Left ventricle myocardium inferior (tissue), 1 donor: ENCODE data around the gene HEATR5A. TPM values are rescaled to one million over a fixed set of nuclear protein-coding genes. Genes with fewer than 3 reads are reported as not detected.
"Not testable (repeated sequence)": the region's sequence is repeated elsewhere in the genome, so short reads cannot be mapped to it uniquely, and the experiment has no call there.

Experiments used
- DNase-seq: peaks from one replicate; pipeline ENCODE4 v3.0.0-alpha.2; 2020
- H3K27ac ChIP-seq: fragments of 200-600 bp; replicated peaks from 2 replicates; pipeline ENCODE4 v1.8.0; 2021
- H3K27me3 ChIP-seq: fragments of 200-600 bp; 2 replicates; pipeline ENCODE4 v1.8.0; 2021; ENCODE audit warnings: low read depth
- H3K36me3 ChIP-seq: fragments of 200-600 bp; 2 replicates; pipeline ENCODE4 v1.8.0; 2021
- H3K4me1 ChIP-seq: fragments of 200-600 bp; 2 replicates; pipeline ENCODE4 v1.8.0; 2021
- H3K4me3 ChIP-seq: fragments of 200-600 bp; 2 replicates; pipeline ENCODE4 v1.8.0; 2021; ENCODE audit warnings: mild to moderate bottlenecking, moderate library complexity
- H3K9me3 ChIP-seq: fragments of 200-600 bp; replicated peaks from 2 replicates; pipeline ENCODE4 v1.8.0; 2021
- intact Hi-C: fragments of 100-400 bp; cut with micrococcal nuclease; formaldehyde crosslinking; loops from one replicate; pipeline ENCODE4 v1.11.0; 2022
- long read RNA-seq: library from polyadenylated mRNA; unstranded; transcript quantifications from one replicate; pipeline ENCODE4 v2.0.0, GENCODE V29; 2021
- total RNA-seq: library from RNA; stranded (reverse); fragmentation: NEBNext Ultra II Directional; extraction: Animal tissue kit (Norgen Biotek cat#: 25700); gene quantifications from one replicate; pipeline ENCODE4 v1.2.1, GENCODE V29; 2021
- TF ChIP-seq, protein P1 (sequence below): fragments of 200-600 bp; IDR thresholded peaks from 2 replicates; pipeline ENCODE4 v1.8.0; 2021; ENCODE audit warnings: antibody characterized with exemption, mild to moderate bottlenecking, borderline replicate concordance
- donor health status: DM: no; HTN: yes; CAD: no; lungs with severe emphysema.

Gene HEATR5A
- total RNA-seq = 51.8 TPM
- long read RNA-seq, full-length matches to known transcripts = 3 of 33 reads
- long read RNA-seq, partial matches to known transcripts = 26 of 33 reads
- long read RNA-seq, other reads (novel, unspliced or antisense) = 4 of 33 reads

DNA sequence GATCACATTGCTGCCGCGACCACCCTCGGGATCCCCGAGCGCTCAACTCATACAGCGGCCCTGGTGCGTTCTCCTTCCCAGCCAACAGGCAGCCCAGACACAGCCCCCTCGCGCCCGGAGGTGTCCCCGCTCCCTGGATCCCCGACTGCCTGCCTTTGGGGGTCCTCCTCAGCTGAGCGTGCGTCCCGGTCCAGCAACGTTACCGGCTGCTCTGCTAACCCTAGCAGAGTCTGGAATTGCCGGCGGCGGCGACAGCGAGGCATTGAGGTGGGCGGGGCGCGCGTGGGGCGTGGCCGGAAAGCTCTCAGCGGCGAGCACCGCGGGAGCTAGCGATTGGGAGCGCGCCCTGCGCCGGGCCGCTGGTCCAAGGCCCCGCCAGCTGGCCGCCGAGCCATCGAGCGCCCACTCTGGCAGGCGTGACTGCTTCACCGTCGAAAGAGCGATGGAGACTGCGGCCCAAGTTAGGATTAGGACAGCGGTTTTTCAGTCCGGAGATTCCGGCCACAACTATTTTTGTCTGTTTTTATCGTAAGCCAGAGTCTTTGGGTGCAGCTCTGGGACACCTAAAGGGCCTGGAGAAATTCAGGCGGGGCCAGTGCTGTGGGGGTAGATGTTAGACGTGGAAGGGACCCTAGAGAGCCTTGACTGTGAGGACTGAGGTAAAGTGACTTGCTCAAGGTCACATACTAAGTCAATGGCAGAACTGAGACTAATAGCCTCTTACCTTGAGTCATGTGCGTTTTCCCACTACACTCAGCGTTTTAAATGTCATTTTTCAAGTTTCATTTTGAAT, at the start of gene HEATR5A:
Gene HEATR5A (minus strand): TSS at position 232 of the 793 bp plus-strand sequence. CDS start 17,575 bp downstream, outside the sequence.
- peak; percentile 97 for DNase-seq
- H3K36me3 ChIP-seq = no peaks in the 10 kb centered on the region
- no peaks in the 10 kb centered on the region for H3K9me3 ChIP-seq
- no peaks in the 10 kb centered on the region for H3K27me3 ChIP-seq
- H3K27ac ChIP-seq = peak within 1 kb of the TSS; percentile 95
- intact Hi-C loops = no loop called here
- peaks cover 39% of the 10 kb centered on the region for H3K4me1 ChIP-seq
- TF ChIP-seq, protein P1, sequence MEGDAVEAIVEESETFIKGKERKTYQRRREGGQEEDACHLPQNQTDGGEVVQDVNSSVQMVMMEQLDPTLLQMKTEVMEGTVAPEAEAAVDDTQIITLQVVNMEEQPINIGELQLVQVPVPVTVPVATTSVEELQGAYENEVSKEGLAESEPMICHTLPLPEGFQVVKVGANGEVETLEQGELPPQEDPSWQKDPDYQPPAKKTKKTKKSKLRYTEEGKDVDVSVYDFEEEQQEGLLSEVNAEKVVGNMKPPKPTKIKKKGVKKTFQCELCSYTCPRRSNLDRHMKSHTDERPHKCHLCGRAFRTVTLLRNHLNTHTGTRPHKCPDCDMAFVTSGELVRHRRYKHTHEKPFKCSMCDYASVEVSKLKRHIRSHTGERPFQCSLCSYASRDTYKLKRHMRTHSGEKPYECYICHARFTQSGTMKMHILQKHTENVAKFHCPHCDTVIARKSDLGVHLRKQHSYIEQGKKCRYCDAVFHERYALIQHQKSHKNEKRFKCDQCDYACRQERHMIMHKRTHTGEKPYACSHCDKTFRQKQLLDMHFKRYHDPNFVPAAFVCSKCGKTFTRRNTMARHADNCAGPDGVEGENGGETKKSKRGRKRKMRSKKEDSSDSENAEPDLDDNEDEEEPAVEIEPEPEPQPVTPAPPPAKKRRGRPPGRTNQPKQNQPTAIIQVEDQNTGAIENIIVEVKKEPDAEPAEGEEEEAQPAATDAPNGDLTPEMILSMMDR = peak; percentile 34
- peak within 1 kb of the TSS; percentile 97 for H3K4me3 ChIP-seq

DNA sequence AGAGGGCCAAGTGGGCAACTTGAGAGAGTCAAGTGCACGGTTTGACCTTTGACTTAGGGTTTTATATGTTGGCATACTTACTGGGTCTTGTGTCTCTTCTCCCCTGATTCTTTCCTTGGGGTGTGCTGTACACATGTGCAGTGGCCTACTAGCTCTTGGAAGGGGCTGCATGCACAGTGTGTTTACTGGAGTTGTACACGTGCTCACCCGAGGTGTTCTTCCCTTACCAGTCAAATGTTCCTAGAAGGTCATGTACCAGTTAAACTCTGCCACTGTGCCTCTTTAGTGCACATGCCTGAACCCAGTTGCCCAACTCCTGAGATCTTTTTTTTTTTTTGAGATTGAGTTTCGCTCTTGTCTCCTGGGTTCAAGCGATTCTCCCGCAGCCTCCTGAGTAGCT, 46.2 kb upstream of the HEATR5A start:
- no peak for DNase-seq
- TF ChIP-seq, protein P1 = no peak
- no peaks in the 10 kb centered on the region for H3K9me3 ChIP-seq
- no peak overlapping the region for H3K27ac ChIP-seq
- no peaks in the 10 kb centered on the region for H3K4me1 ChIP-seq
- H3K4me3 ChIP-seq = no peak overlapping the region
- H3K27me3 ChIP-seq = no peaks in the 10 kb centered on the region
- no peaks in the 10 kb centered on the region for H3K36me3 ChIP-seq
- intact Hi-C loops = no loop called here

DNA sequence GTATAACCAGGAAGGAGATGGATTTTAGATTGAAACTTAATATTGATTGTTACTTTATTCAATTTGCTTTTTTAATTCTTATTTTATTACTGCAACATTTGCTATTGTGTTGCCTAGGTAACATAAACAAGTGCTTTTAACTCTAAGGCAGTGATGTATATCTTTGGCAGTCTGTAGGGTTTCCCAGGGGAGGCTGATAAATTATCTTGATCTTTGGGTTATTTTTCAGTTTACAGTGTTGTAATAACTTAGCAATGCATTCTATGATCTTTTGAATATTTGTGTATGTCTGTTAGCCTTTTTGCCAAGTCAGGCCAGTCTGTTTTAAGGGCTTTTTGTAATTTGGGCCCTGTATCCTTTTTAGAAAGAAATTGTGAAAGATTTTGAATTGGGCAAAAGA, 44.8 kb upstream of the HEATR5A start:
- H3K4me3 ChIP-seq = no peak overlapping the region
- DNase-seq = no peak
- H3K4me1 ChIP-seq = no peaks in the 10 kb centered on the region
- H3K9me3 ChIP-seq = no peaks in the 10 kb centered on the region
- H3K27ac ChIP-seq = no peak overlapping the region
- no peaks in the 10 kb centered on the region for H3K36me3 ChIP-seq
- H3K27me3 ChIP-seq = no peaks in the 10 kb centered on the region
- TF ChIP-seq, protein P1 = no peak
- intact Hi-C loops = no loop called here

DNA sequence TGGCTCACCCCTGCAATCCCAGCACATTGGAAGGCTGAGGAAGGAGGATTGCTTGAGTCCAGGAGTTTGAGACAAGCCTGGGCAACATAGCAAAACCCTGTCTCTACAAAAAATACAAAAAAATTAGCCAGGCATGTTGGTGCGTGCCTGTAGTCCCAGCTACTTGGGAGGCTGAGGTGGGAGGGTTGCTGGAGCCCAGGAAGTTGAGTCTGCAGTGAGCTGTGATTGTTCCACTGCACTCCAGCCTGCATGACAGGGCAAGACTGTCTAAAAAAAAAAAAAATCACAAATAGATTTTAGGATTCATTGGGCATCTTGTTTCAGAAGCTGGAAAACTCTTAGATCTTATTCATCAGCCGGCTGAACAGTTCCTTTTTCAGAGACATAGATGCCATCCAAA, 42.1 kb upstream of the HEATR5A start:
- H3K4me1 ChIP-seq, H3K27ac ChIP-seq, H3K9me3 ChIP-seq, H3K4me3 ChIP-seq, H3K36me3 ChIP-seq, H3K27me3 ChIP-seq, intact Hi-C loops, DNase-seq: not testable (repeated sequence)

DNA sequence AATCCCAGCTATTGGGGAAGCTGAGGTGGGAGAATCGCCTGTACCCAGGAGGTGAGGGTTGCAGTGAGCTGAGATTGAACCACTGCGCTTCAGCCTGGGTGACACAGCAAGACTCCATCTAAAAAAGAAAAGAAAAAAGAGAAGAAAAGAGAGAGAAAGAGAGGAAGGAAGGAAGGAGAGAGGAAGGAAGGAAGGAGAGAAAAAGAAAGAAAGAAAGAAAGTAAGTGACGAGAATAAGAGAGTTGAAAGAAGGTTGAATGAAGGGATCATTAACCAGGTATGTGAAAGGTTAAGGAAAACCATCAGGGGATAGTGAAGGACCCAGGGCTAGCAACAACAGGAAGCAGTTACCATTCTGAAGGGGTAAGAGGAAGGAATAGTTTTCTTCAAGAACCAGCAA, 41.2 kb upstream of the HEATR5A start:
- no peak for DNase-seq
- intact Hi-C loops = no loop called here

More for the DNA sequence above, 41.2 kb upstream of the HEATR5A start:
- no peak overlapping the region for H3K27ac ChIP-seq
- H3K27me3 ChIP-seq = no peaks in the 10 kb centered on the region
- TF ChIP-seq, protein P1 = no peak
- H3K4me3 ChIP-seq = no peak overlapping the region
- H3K36me3 ChIP-seq = no peaks in the 10 kb centered on the region
- H3K9me3 ChIP-seq = no peaks in the 10 kb centered on the region
- H3K4me1 ChIP-seq = peaks cover 16% of the 10 kb centered on the region
